A549 (cell line): ENCODE measurements around the gene TRAPPC10. TPM values are rescaled to one million over a fixed set of nuclear protein-coding genes. Genes with fewer than 3 reads are reported as not detected.

Experiments
- ATAC-seq, 2 experiments: fragments of 200-7000 bp in 1 of 2; fragments of >200 bp in 1 of 2; cut with Nextera tagmentation in 1 of 2; cut with Tn5 transposase in 1 of 2; 3 replicates each; pipeline versions ENCODE4 v1.8.0 to v1.9.1; 2018 to 2020; ENCODE audit warnings: mild to moderate bottlenecking in 1 of 2, moderate library complexity in 1 of 2
- CTCF ChIA-PET: fragments of 300-600 bp; sonication (Branson Sonifier 250); formaldehyde crosslinking; extraction: SDS; loops from one replicate; lab custom pipeline; 2021; ENCODE audit warnings: antibody characterized with exemption, inconsistent platforms; lab: Yijun Ruan, JAX
- POLR2A ChIA-PET: fragments of 350-600 bp; formaldehyde crosslinking; extraction: SDS; loops from one replicate; lab custom pipeline; 2021; ENCODE audit warnings: antibody characterized with exemption, inconsistent platforms; lab: Yijun Ruan, JAX
- DNase-seq, 2 experiments: peaks; one replicate each; pipeline versions ENCODE4 v3.0.0 to v3.0.0-alpha.2; 2011 to 2016; ENCODE audit warnings: low read depth in 1 of 2, low spot score in 1 of 2
- FAIRE-seq: peaks from 2 replicates; lab custom pipeline; 2011; peaks lifted over from hg19 to GRCh38; lab: Jason Lieb, UNC
- H3K27ac ChIP-seq, 2 experiments: fragments of >200 bp; sonication (Bioruptor Twin); formaldehyde crosslinking; 3 replicates each; pipeline ENCODE4 v1.5.1; 2016 to 2017
- H3K4me1 ChIP-seq: fragments of >200 bp; sonication (Bioruptor Twin); formaldehyde crosslinking; 3 replicates; pipeline ENCODE4 v1.6.1; 2016
- H3K4me2 ChIP-seq: fragments of >200 bp; sonication (Bioruptor Twin); formaldehyde crosslinking; 3 replicates; pipeline ENCODE4 v1.6.1; 2016
- H3K4me3 ChIP-seq: fragments of >200 bp; sonication (Bioruptor Twin); formaldehyde crosslinking; 3 replicates; pipeline ENCODE4 v1.5.1; 2016
- H3K9me3 ChIP-seq: fragments of >200 bp; sonication (Bioruptor Twin); formaldehyde crosslinking; 3 replicates; pipeline ENCODE4 v1.6.1; 2016
- BCL3 ChIP-seq: fragments of >200 bp; sonication (Bioruptor Twin); formaldehyde crosslinking; IDR thresholded peaks from 3 replicates; pipeline ENCODE4 v1.6.1; 2016
- BHLHE40 ChIP-seq: IDR thresholded peaks from 2 replicates; pipeline ENCODE4 v1.6.1; 2012; ENCODE audit warnings: low read depth, low read length, inconsistent platforms
- CBX8 ChIP-seq: fragments of 200-600 bp; sonication (generic); IDR thresholded peaks from 2 replicates; pipeline ENCODE4 v1.6.1; 2016
- CEBPB ChIP-seq, 2 experiments: fragments of >200 bp in 1 of 2; sonication (Bioruptor Twin) in 1 of 2; formaldehyde crosslinking in 1 of 2; IDR thresholded peaks; 2 replicates each; pipeline ENCODE4 v1.6.1; 2012 to 2016
- CHD4 ChIP-seq: fragments of 200-600 bp; sonication (generic); IDR thresholded peaks from 2 replicates; pipeline ENCODE4 v1.6.1; 2016; ENCODE audit warnings: antibody characterized with exemption, mild to moderate bottlenecking, borderline replicate concordance
- CTCF ChIP-seq: fragments of >200 bp; sonication (Bioruptor Twin); formaldehyde crosslinking; IDR thresholded peaks from 3 replicates; pipeline ENCODE4 v1.5.1; 2016
- ELK1 ChIP-seq: fragments of 150-350 bp; IDR thresholded peaks from 2 replicates; pipeline ENCODE4 v1.6.1; 2014; ENCODE audit warnings: low read depth, mild to moderate bottlenecking, low read length
- FOXS1 ChIP-seq: fragments of 250-450 bp; sonication (Bioruptor Pico); IDR thresholded peaks from 2 replicates; pipeline ENCODE4 v1.5.0; 2020; ENCODE audit warnings: mild to moderate bottlenecking, moderate library complexity
- HES2 ChIP-seq: fragments of >200 bp; sonication (Bioruptor Twin); formaldehyde crosslinking; IDR thresholded peaks from 2 replicates; pipeline ENCODE4 v1.6.1; 2016
- HMGXB4 ChIP-seq: fragments of 250-450 bp; sonication (Bioruptor Pico); IDR thresholded peaks from 2 replicates; pipeline ENCODE4 v1.5.0; 2021; ENCODE audit warnings: mild to moderate bottlenecking, moderate library complexity, borderline replicate concordance
- JUN ChIP-seq, 2 experiments: fragments of >200 bp; sonication (Bioruptor Twin); formaldehyde crosslinking; IDR thresholded peaks; 2 replicates in 1 of 2; 3 replicates in 1 of 2; pipeline ENCODE4 v1.6.1; 2016 to 2017
- KDM5A ChIP-seq: fragments of 200-600 bp; sonication (generic); IDR thresholded peaks from 2 replicates; pipeline ENCODE4 v1.6.1; 2016; ENCODE audit warnings: antibody characterized with exemption, mild to moderate bottlenecking
- MAFK ChIP-seq: fragments of 450-650 bp; IDR thresholded peaks from 2 replicates; pipeline ENCODE4 v1.6.1; 2014; ENCODE audit not compliant: partially characterized antibody
- MAZ ChIP-seq: fragments of 150-350 bp; IDR thresholded peaks from 2 replicates; pipeline ENCODE4 v1.6.1; 2014; ENCODE audit warnings: antibody characterized with exemption, low read depth, low read length, borderline replicate concordance
- MYC ChIP-seq: IDR thresholded peaks from 2 replicates; pipeline ENCODE4 v1.6.1; 2012; ENCODE audit warnings: mild to moderate bottlenecking, inconsistent platforms, low read length, improper control_type of control experiment, borderline replicate concordance
- NPAS2 ChIP-seq: fragments of 250-450 bp; sonication (Bioruptor Pico); IDR thresholded peaks from 2 replicates; pipeline ENCODE4 v1.8.0; 2022; ENCODE audit warnings: mild to moderate bottlenecking, moderate library complexity, borderline replicate concordance
- NR3C1 ChIP-seq: fragments of >200 bp; sonication (Bioruptor Twin); formaldehyde crosslinking; IDR thresholded peaks from 3 replicates; pipeline ENCODE4 v1.6.1; 2017
- PHF8 ChIP-seq: fragments of 200-600 bp; sonication (generic); IDR thresholded peaks from 2 replicates; pipeline ENCODE4 v1.6.1; 2016; ENCODE audit warnings: low read depth, mild to moderate bottlenecking, antibody characterized with exemption, moderate library complexity, borderline replicate concordance
- RAD21 ChIP-seq, 2 experiments: fragments of >200 bp in 1 of 2; sonication (Bioruptor Twin) in 1 of 2; formaldehyde crosslinking in 1 of 2; IDR thresholded peaks in 1 of 2; conservative IDR thresholded peaks in 1 of 2; 2 replicates in 1 of 2; 3 replicates in 1 of 2; pipeline ENCODE4 v1.6.1; 2012 to 2018; ENCODE audit warnings: inconsistent platforms in 1 of 2
- RARB ChIP-seq: fragments of 250-450 bp; sonication (Bioruptor Pico); IDR thresholded peaks from 2 replicates; pipeline ENCODE4 v1.8.0; 2021; ENCODE audit warnings: mild to moderate bottlenecking, moderate library complexity
- RCOR1 ChIP-seq: fragments of 150-350 bp; IDR thresholded peaks from 2 replicates; pipeline ENCODE4 v1.6.1; 2014; ENCODE audit warnings: antibody characterized with exemption, low read length, low read depth
- RNF2 ChIP-seq: fragments of 200-600 bp; sonication (generic); IDR thresholded peaks from 2 replicates; pipeline ENCODE4 v1.6.1; 2016; ENCODE audit warnings: low read depth, mild to moderate bottlenecking, antibody characterized with exemption, moderate library complexity, borderline replicate concordance
- SMC3 ChIP-seq: fragments of >200 bp; sonication (Bioruptor Twin); formaldehyde crosslinking; IDR thresholded peaks from 3 replicates; pipeline ENCODE4 v1.6.1; 2018; ENCODE audit warnings: inconsistent platforms
- TFCP2L1 ChIP-seq: fragments of 250-450 bp; sonication (Bioruptor Pico); IDR thresholded peaks from 2 replicates; pipeline ENCODE4 v1.5.0; 2021; ENCODE audit warnings: mild to moderate bottlenecking
- ZC3H11A ChIP-seq: fragments of 450-650 bp; IDR thresholded peaks from 2 replicates; pipeline ENCODE4 v1.6.1; 2014; ENCODE audit warnings: antibody characterized with exemption, mild to moderate bottlenecking
- ZNF302 ChIP-seq: fragments of 250-450 bp; sonication (Bioruptor Pico); IDR thresholded peaks from 2 replicates; pipeline ENCODE4 v1.9.0; 2021; ENCODE audit warnings: inconsistent platforms, mild to moderate bottlenecking, moderate library complexity
- ZSCAN20 ChIP-seq: fragments of 250-450 bp; sonication (Bioruptor Pico); IDR thresholded peaks from 2 replicates; pipeline ENCODE4 v1.8.0; 2022; ENCODE audit warnings: mild to moderate bottlenecking, moderate library complexity
- WGBS: methylation state at CpG from one replicate; pipeline ENCODE4 v1.1.6; 2017; ENCODE audit errors: missing lambda C conversion rate; 5-methylcytosine and 5-hydroxymethylcytosine counted together
- polyA plus RNA-seq, 4 experiments: library from polyadenylated mRNA; depleted of rRNA in 3 of 4; stranded (reverse); fragments of >200 nt; fragmentation: RNase III in 1 of 4; extraction: RNeasy Plus Mini Kit Qiagen cat#74134 plus additional on column Dnase treatment in 1 of 4; gene quantifications; 2 replicates in 3 of 4; 3 replicates in 1 of 4; pipeline ENCODE4 v1.2.3, GENCODE V29; 2011 to 2017

TRAPPC10 gene
- polyA plus RNA-seq, 2 of the 4 experiments (the other 2 are of a cell fraction), result 11.8 to 27.7 TPM

GRCh38 chr21:44003307-44003966 is 8.7 kb upstream of the TRAPPC10 start:
- ChIA-PET POLR2A (no interaction called here), CTCF (no interaction called here)
- no peaks in the 10 kb centered on the region for H3K9me3 ChIP-seq
- no peak overlapping the region for H3K4me2 ChIP-seq
- WGBS, result 92% methylated on average over 5 of the region's 5 CpGs
- no peak overlapping the region for H3K4me3 ChIP-seq
- peaks cover 16% of the 10 kb centered on the region for H3K4me1 ChIP-seq
- ATAC-seq, result no peak
- no peak overlapping the region for H3K27ac ChIP-seq
- DNase-seq, result no peak
- FAIRE-seq, result no peak
- TF ChIP-seq ZC3H11A (no peak), FOXS1 (CRISPR knock-in tag) (no peak), NPAS2 (no peak), PHF8 (no peak), ZNF302 (no peak), CEBPB (IDR thresholded peaks at IDR 0.05) (no peak), ELK1 (no peak), HMGXB4 (CRISPR knock-in tag) (no peak), RCOR1 (no peak), ZSCAN20 (CRISPR knock-in tag) (no peak), BHLHE40 (no peak), TFCP2L1 (no peak), RARB (CRISPR knock-in tag) (no peak), CBX8 (no peak), NR3C1 (no peak), MAFK (no peak), MYC (no peak), CTCF (no peak), HES2 (no peak)

- TF ChIP-seq RAD21 (conservative IDR thresholded peaks at IDR 0.05 in 1 of 2, IDR thresholded peaks at IDR 0.05 in 1 of 2) (no peak), KDM5A (no peak), BCL3 (no peak), ZC3H11A (no peak), NR3C1 (no peak), RNF2 (no peak), CHD4 (no peak), JUN (IDR thresholded peaks at IDR 0.05) (no peak), FOXS1 (CRISPR knock-in tag) (no peak), RARB (CRISPR knock-in tag) (no peak), SMC3 (no peak), MAZ (no peak), CBX8 (no peak)
- no peak for ATAC-seq
- DNase-seq, result no peak
- no peaks in the 10 kb centered on the region for H3K9me3 ChIP-seq
- H3K27ac ChIP-seq, result peak overlapping the region; percentile 87 to 88; a peak in 2 of 6 replicates
- 98% methylated on average over 13 of the region's 13 CpGs for WGBS
- POLR2A ChIA-PET, result no interaction called here
- peaks cover 16% of the 10 kb centered on the region for H3K4me1 ChIP-seq
- no peak overlapping the region for H3K4me3 ChIP-seq
- CTCF ChIA-PET, result no interaction called here
- H3K4me2 ChIP-seq, result no peak overlapping the region
- FAIRE-seq, result no peak
Observed at GRCh38 chr21:44005071-44005470, 7.0 kb upstream of the TRAPPC10 start.
